Liver (tissue), 9 donors: ENCODE results near the gene KLC3. TPM values are rescaled to one million over a fixed set of nuclear protein-coding genes. Genes with fewer than 3 reads are reported as not detected.

ENCODE experiments used
- DNase-seq: peaks from one replicate; pipeline ENCODE4 v3.0.0-alpha.2; 2017; ENCODE audit warnings: low spot score
- H3K27ac ChIP-seq, 2 donors: one replicate each; pipeline ENCODE4 v1.7.0; 2013; ENCODE audit warnings: inconsistent platforms in 2 of 2, low read length in 2 of 2, control low read depth in 1 of 2, low read depth in 1 of 2, mild to moderate bottlenecking in 1 of 2
- H3K27me3 ChIP-seq, 4 donors: one replicate each; pipeline versions ENCODE4 v1.6.1 to v1.7.0; 2013; ENCODE audit warnings: low read length in 3 of 4, inconsistent platforms in 1 of 4, mild to moderate bottlenecking in 1 of 4, moderate library complexity in 1 of 4; ENCODE audit not compliant: control insufficient read depth in 4 of 4, insufficient read depth in 4 of 4
- H3K36me3 ChIP-seq, 4 donors: one replicate each; pipeline versions ENCODE4 v1.6.1 to v1.7.0; 2013; ENCODE audit warnings: low read length in 3 of 4, mild to moderate bottlenecking in 3 of 4, low read depth in 1 of 4, moderate library complexity in 1 of 4; ENCODE audit not compliant: control insufficient read depth in 4 of 4, insufficient read depth in 3 of 4
- H3K4me1 ChIP-seq, 4 donors: one replicate each; pipeline versions ENCODE4 v1.6.1 to v1.7.0; 2013; ENCODE audit warnings: low read length in 3 of 4, mild to moderate bottlenecking in 3 of 4, moderate library complexity in 1 of 4; ENCODE audit not compliant: control insufficient read depth in 4 of 4, insufficient read depth in 4 of 4
- H3K4me3 ChIP-seq, 3 donors: one replicate each; pipeline versions ENCODE4 v1.6.1 to v1.7.0; 2013; ENCODE audit warnings: low read length in 3 of 3, control low read depth in 1 of 3, low read depth in 1 of 3, mild to moderate bottlenecking in 1 of 3
- H3K9ac ChIP-seq, 2 donors: one replicate each; pipeline ENCODE4 v1.7.0; 2013; ENCODE audit warnings: low read length in 2 of 2, mild to moderate bottlenecking in 2 of 2, moderate library complexity in 2 of 2, control low read depth in 1 of 2, low read depth in 1 of 2
- H3K9me3 ChIP-seq, 4 donors: one replicate each; pipeline versions ENCODE4 v1.6.1 to v1.7.0; 2013; ENCODE audit warnings: low read length in 3 of 4; ENCODE audit not compliant: control insufficient read depth in 4 of 4
- ATF3 ChIP-seq: IDR thresholded peaks from 2 replicates; pipeline ENCODE4 v1.6.1; 2016; ENCODE audit warnings: antibody characterized with exemption
- CTCF ChIP-seq: fragments of 150-350 bp; IDR thresholded peaks from 2 replicates; pipeline ENCODE4 v1.5.1; 2017; ENCODE audit warnings: improper control_type of control experiment, low read depth, low read length; ENCODE audit not compliant: missing input control
- EGR1 ChIP-seq, 2 donors: IDR thresholded peaks; 2 replicates each; pipeline ENCODE4 v1.6.1; 2016 to 2018; ENCODE audit warnings: antibody characterized with exemption in 2 of 2, low read depth in 2 of 2
- FOXA1 ChIP-seq: IDR thresholded peaks from 2 replicates; pipeline ENCODE4 v1.6.1; 2016; ENCODE audit warnings: antibody characterized with exemption
- FOXA2 ChIP-seq: IDR thresholded peaks from 2 replicates; pipeline ENCODE4 v1.6.1; 2016; ENCODE audit warnings: antibody characterized with exemption
- GABPA ChIP-seq, 2 donors: IDR thresholded peaks in 1 of 2; conservative IDR thresholded peaks in 1 of 2; 2 replicates each; pipeline ENCODE4 v1.6.1; 2016; ENCODE audit warnings: antibody characterized with exemption in 2 of 2, mild to moderate bottlenecking in 1 of 2, moderate library complexity in 1 of 2
- HNF4A ChIP-seq, 2 donors: conservative IDR thresholded peaks; 2 replicates each; pipeline ENCODE4 v1.6.1; 2016; ENCODE audit warnings: antibody characterized with exemption in 2 of 2, mild to moderate bottlenecking in 2 of 2
- HNF4G ChIP-seq: IDR thresholded peaks from 2 replicates; pipeline ENCODE4 v1.6.1; 2016; ENCODE audit warnings: antibody characterized with exemption
- JUND ChIP-seq, 2 donors: IDR thresholded peaks; 2 replicates each; pipeline ENCODE4 v1.6.1; 2016; ENCODE audit warnings: antibody characterized with exemption in 2 of 2
- NR2F2 ChIP-seq: IDR thresholded peaks from 2 replicates; pipeline ENCODE4 v1.6.1; 2016; ENCODE audit warnings: antibody characterized with exemption
- RAD21 ChIP-seq, 2 donors: IDR thresholded peaks; 2 replicates each; pipeline ENCODE4 v1.6.1; 2016; ENCODE audit warnings: antibody characterized with exemption in 2 of 2, mild to moderate bottlenecking in 2 of 2
- RXRA ChIP-seq, 2 donors: IDR thresholded peaks; 2 replicates each; pipeline ENCODE4 v1.6.1; 2017 to 2018; ENCODE audit warnings: antibody characterized with exemption in 2 of 2, mild to moderate bottlenecking in 1 of 2
- SP1 ChIP-seq: IDR thresholded peaks from 2 replicates; pipeline ENCODE4 v1.6.1; 2018; ENCODE audit warnings: antibody characterized with exemption, mild to moderate bottlenecking
- TAF1 ChIP-seq: conservative IDR thresholded peaks from 2 replicates; pipeline ENCODE4 v1.6.1; 2016; ENCODE audit warnings: antibody characterized with exemption, mild to moderate bottlenecking
- YY1 ChIP-seq: IDR thresholded peaks from 2 replicates; pipeline ENCODE4 v1.6.1; 2016; ENCODE audit warnings: antibody characterized with exemption, mild to moderate bottlenecking
- WGBS: extraction: QIAGEN DNeasy Blood & Tissue Kit; methylation state at CpG from one replicate; pipeline ENCODE4 v1.1.7; 2013; 5-methylcytosine and 5-hydroxymethylcytosine counted together
- polyA plus RNA-seq, 2 donors: library from polyadenylated mRNA; stranded (reverse) in 1 of 2; unstranded in 1 of 2; fragments of 200-250 nt in 1 of 2; fragments of >200 nt in 1 of 2; fragmentation: Nextera tagmentation in 1 of 2; extraction: Ambion mirVana in 1 of 2; gene quantifications; one replicate each; pipeline versions ENCODE4 v1.2.1 to v1.2.3, GENCODE V29; 2013 to 2015
- total RNA-seq, 2 donors: library from RNA; depleted of rRNA; stranded (reverse); fragments of >200 nt; gene quantifications; one replicate each; pipeline ENCODE4 v1.2.3, GENCODE V29; 2014
- TF ChIP-seq, protein P1 (sequence below): IDR thresholded peaks from 2 replicates; pipeline ENCODE4 v1.6.1; 2016; ENCODE audit warnings: antibody characterized with exemption, mild to moderate bottlenecking
- TF ChIP-seq, protein P2 (sequence below): IDR thresholded peaks from 2 replicates; pipeline ENCODE4 v1.6.1; 2016; ENCODE audit warnings: antibody characterized with exemption
- TF ChIP-seq, protein P3 (sequence below): IDR thresholded peaks from 2 replicates; pipeline ENCODE4 v1.6.1; 2016; ENCODE audit warnings: antibody characterized with exemption
- donor health status: healthy.
- donor health status: healthy.
- donor health status: healthy.
- donor health status: healthy.
- donor health status: healthy.

Gene KLC3
- total and polyA plus RNA-seq, 4 donors, result 0.08 to 1.3 (median 0.08) TPM; not detected in 1

DNA sequence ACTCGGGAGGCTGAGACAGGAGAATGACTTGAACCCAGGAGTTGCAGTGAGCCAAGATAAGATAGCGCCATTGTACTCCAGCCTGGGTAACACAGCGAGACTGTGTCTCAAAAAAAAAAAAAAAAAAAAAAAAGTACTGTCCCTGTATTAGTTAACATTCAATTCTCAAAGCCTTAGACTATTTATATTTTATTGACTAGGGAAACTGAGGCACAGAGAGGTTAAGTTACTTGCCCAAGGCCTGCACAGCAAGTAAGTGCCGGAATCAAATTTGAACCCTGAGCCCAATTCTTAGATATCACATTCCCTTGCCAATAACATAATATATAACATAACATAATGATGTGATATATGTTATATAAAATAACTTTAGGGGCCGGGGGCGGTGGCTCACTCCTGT lies 921 bp upstream of the KLC3 start:
- TF ChIP-seq HNF4A (conservative IDR thresholded peaks at IDR 0.05), result no peak
- no peak for TF ChIP-seq HNF4G
- TF ChIP-seq JUND (IDR thresholded peaks at IDR 0.05), result no peak
- TF ChIP-seq, protein P1, sequence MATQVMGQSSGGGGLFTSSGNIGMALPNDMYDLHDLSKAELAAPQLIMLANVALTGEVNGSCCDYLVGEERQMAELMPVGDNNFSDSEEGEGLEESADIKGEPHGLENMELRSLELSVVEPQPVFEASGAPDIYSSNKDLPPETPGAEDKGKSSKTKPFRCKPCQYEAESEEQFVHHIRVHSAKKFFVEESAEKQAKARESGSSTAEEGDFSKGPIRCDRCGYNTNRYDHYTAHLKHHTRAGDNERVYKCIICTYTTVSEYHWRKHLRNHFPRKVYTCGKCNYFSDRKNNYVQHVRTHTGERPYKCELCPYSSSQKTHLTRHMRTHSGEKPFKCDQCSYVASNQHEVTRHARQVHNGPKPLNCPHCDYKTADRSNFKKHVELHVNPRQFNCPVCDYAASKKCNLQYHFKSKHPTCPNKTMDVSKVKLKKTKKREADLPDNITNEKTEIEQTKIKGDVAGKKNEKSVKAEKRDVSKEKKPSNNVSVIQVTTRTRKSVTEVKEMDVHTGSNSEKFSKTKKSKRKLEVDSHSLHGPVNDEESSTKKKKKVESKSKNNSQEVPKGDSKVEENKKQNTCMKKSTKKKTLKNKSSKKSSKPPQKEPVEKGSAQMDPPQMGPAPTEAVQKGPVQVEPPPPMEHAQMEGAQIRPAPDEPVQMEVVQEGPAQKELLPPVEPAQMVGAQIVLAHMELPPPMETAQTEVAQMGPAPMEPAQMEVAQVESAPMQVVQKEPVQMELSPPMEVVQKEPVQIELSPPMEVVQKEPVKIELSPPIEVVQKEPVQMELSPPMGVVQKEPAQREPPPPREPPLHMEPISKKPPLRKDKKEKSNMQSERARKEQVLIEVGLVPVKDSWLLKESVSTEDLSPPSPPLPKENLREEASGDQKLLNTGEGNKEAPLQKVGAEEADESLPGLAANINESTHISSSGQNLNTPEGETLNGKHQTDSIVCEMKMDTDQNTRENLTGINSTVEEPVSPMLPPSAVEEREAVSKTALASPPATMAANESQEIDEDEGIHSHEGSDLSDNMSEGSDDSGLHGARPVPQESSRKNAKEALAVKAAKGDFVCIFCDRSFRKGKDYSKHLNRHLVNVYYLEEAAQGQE, result no peak
- no peak for TF ChIP-seq FOXA2
- no peak for TF ChIP-seq RXRA (IDR thresholded peaks at IDR 0.05)
- TF ChIP-seq, protein P2, sequence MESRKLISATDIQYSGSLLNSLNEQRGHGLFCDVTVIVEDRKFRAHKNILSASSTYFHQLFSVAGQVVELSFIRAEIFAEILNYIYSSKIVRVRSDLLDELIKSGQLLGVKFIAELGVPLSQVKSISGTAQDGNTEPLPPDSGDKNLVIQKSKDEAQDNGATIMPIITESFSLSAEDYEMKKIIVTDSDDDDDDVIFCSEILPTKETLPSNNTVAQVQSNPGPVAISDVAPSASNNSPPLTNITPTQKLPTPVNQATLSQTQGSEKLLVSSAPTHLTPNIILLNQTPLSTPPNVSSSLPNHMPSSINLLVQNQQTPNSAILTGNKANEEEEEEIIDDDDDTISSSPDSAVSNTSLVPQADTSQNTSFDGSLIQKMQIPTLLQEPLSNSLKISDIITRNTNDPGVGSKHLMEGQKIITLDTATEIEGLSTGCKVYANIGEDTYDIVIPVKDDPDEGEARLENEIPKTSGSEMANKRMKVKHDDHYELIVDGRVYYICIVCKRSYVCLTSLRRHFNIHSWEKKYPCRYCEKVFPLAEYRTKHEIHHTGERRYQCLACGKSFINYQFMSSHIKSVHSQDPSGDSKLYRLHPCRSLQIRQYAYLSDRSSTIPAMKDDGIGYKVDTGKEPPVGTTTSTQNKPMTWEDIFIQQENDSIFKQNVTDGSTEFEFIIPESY, result no peak
- no peak for TF ChIP-seq SP1
- TF ChIP-seq GABPA (IDR thresholded peaks at IDR 0.05 in 1 of 2, conservative IDR thresholded peaks at IDR 0.05 in 1 of 2), result no peak
- TF ChIP-seq CTCF, result no peak
- no peak for TF ChIP-seq FOXA1
- no peak for TF ChIP-seq ATF3
- no peak for TF ChIP-seq YY1
- no peak for TF ChIP-seq EGR1 (IDR thresholded peaks at IDR 0.05; ENCODE audit: low read depth in 2 of 2)
- no peak for TF ChIP-seq RAD21 (IDR thresholded peaks at IDR 0.05)
- no peak for TF ChIP-seq NR2F2
- no peak for TF ChIP-seq TAF1
- TF ChIP-seq, protein P3, sequence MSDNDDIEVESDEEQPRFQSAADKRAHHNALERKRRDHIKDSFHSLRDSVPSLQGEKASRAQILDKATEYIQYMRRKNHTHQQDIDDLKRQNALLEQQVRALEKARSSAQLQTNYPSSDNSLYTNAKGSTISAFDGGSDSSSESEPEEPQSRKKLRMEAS, result no peak
- WGBS, result 85% methylated on average over 6 of the region's 6 CpGs
- H3K4me1 ChIP-seq, result peaks cover 6 to 11% (median 8%) of the 10 kb centered on the region in 4 donors

More for the DNA sequence above, 921 bp upstream of the KLC3 start:
- no peak for DNase-seq
- Histone ChIP-seq H3K4me3 (no peak overlapping the region), H3K9ac (no peak overlapping the region), H3K36me3 (no peaks in the 10 kb centered on the region), H3K9me3 (no peaks in the 10 kb centered on the region), H3K27ac (no peak overlapping the region), H3K27me3 (no peaks in the 10 kb centered on the region)
